GM20431 (cell line): Measurements from ENCODE around the gene MID1.

ENCODE experiments used
- in situ Hi-C: fragments of 300-500 bp; cut with MseI, MboI; formaldehyde crosslinking; loops from one replicate; pipeline ENCODE4 v1.15.0; 2020; ENCODE audit warnings: low sequenced_read_pairs; ENCODE audit not compliant: unreplicated experiment

The MID1 gene

GRCh38 chrX:10620121-10620699 lies at the start of gene MID1:
Gene MID1, minus strand, starts transcription at chrX:10620585. Its CDS starts 53,038 bp downstream, at chrX:10567547.
- in situ Hi-C loops, result loop anchor here (25.0 kb wide), 1 partner anchor 433 kb away; no protein-coding TSS in a partner anchor

- in situ Hi-C loops, result no loop called here
Measured at GRCh38 chrX:10667143-10667542, 46.8 kb upstream of the MID1 start.

GRCh38 chrX:10666102-10666501 lies 45.7 kb upstream of the MID1 start:
- in situ Hi-C loops, result no loop called here

GRCh38 chrX:10665681-10666080 lies 45.3 kb upstream of the MID1 start:
- in situ Hi-C loops, result no loop called here

- in situ Hi-C loops, result no loop called here
Measured at GRCh38 chrX:10660171-10660570, 39.8 kb upstream of the MID1 start.

GRCh38 chrX:10656214-10656613 lies 35.8 kb upstream of the MID1 start:
- in situ Hi-C loops, result no loop called here

- in situ Hi-C loops, result no loop called here
Measured at GRCh38 chrX:10654960-10655359, 34.6 kb upstream of the MID1 start.

GRCh38 chrX:10653302-10653701 lies 32.9 kb upstream of the MID1 start:
- in situ Hi-C loops, result no loop called here

- in situ Hi-C loops, result no loop called here
Measured at GRCh38 chrX:10649265-10649664, 28.9 kb upstream of the MID1 start.

- in situ Hi-C loops, result no loop called here
Measured at GRCh38 chrX:10648614-10649013, 28.2 kb upstream of the MID1 start.

GRCh38 chrX:10636851-10637250 lies 16.5 kb upstream of the MID1 start:
- in situ Hi-C loops, result no loop called here

- in situ Hi-C loops, result no loop called here
Measured at GRCh38 chrX:10636337-10636736, 16.0 kb upstream of the MID1 start.

- in situ Hi-C loops, result no loop called here
Measured at GRCh38 chrX:10634392-10635161, 14.2 kb upstream of the MID1 start.

GRCh38 chrX:10633722-10634121 lies 13.3 kb upstream of the MID1 start:
- in situ Hi-C loops, result no loop called here

GRCh38 chrX:10631416-10632145 lies 11.2 kb upstream of the MID1 start:
- in situ Hi-C loops, result no loop called here

- in situ Hi-C loops, result no loop called here
Measured at GRCh38 chrX:10630320-10630719, 9.9 kb upstream of the MID1 start.

GRCh38 chrX:10629905-10630304 lies 9.5 kb upstream of the MID1 start:
- in situ Hi-C loops, result no loop called here

- in situ Hi-C loops, result no loop called here
Measured at GRCh38 chrX:10628906-10629305, 8.5 kb upstream of the MID1 start.

- in situ Hi-C loops, result loop anchor here (25.0 kb wide), 1 partner anchor 435 kb away; no protein-coding TSS in a partner anchor
Measured at GRCh38 chrX:10622197-10622596, 1.8 kb upstream of the MID1 start.

- in situ Hi-C loops, result loop anchor here (25.0 kb wide), 1 partner anchor 432 kb away; no protein-coding TSS in a partner anchor
Measured at GRCh38 chrX:10619425-10620046, 849 bp downstream of the MID1 start.
